Glomerular visceral epithelial cell (primary cell): Measurements from ENCODE around the gene LYPD1.
A peak's percentile ranks its signal among the peaks of the same experiment; 100 is the strongest.
"Not testable (repeated sequence)": the region's sequence is repeated elsewhere in the genome, so short reads cannot be mapped to it uniquely, and the experiment has no call there.

Experiments used
- DNase-seq: peaks from one replicate; pipeline ENCODE4 v3.0.0-alpha.2; 2016; ENCODE audit errors: extremely low spot score

The LYPD1 gene

GRCh38 chr2:132669908-132670495 is at the start of gene LYPD1:
TSS of gene LYPD1 (minus strand) at chr2:132670205. CDS start at chr2:132669932, 273 bp downstream.
- peak; percentile 63 for DNase-seq

GRCh38 chr2:132719480-132719879 is 49.5 kb upstream of the LYPD1 start:
- DNase-seq = no peak

GRCh38 chr2:132716954-132717353 is 46.9 kb upstream of the LYPD1 start:
- no peak for DNase-seq

- DNase-seq = no peak
Measured at GRCh38 chr2:132715386-132716351, 45.7 kb upstream of the LYPD1 start.

GRCh38 chr2:132703396-132703795 is 33.4 kb upstream of the LYPD1 start:
- no peak for DNase-seq

GRCh38 chr2:132701810-132702209 is 31.8 kb upstream of the LYPD1 start:
- DNase-seq = no peak

GRCh38 chr2:132699802-132700201 is 29.8 kb upstream of the LYPD1 start:
- DNase-seq = not testable (repeated sequence)

GRCh38 chr2:132698347-132698746 is 28.3 kb upstream of the LYPD1 start:
- DNase-seq = not testable (repeated sequence)

GRCh38 chr2:132697556-132698205 is 27.7 kb upstream of the LYPD1 start:
- no peak for DNase-seq

GRCh38 chr2:132692816-132693215 is 22.8 kb upstream of the LYPD1 start:
- no peak for DNase-seq

- DNase-seq = no peak
Measured at GRCh38 chr2:132691556-132691955, 21.6 kb upstream of the LYPD1 start.

- no peak for DNase-seq
Measured at GRCh38 chr2:132690664-132691303, 20.8 kb upstream of the LYPD1 start.

GRCh38 chr2:132681766-132682165 is 11.8 kb upstream of the LYPD1 start:
- no peak for DNase-seq

- no peak for DNase-seq
Measured at GRCh38 chr2:132680544-132680943, 10.5 kb upstream of the LYPD1 start.

GRCh38 chr2:132678483-132678882 is 8.5 kb upstream of the LYPD1 start:
- peak; percentile 38 for DNase-seq

GRCh38 chr2:132677661-132678060 is 7.7 kb upstream of the LYPD1 start:
- peak; percentile 27 for DNase-seq

GRCh38 chr2:132676999-132677398 is 7.0 kb upstream of the LYPD1 start:
- DNase-seq = no peak

GRCh38 chr2:132671151-132671835 is 1.3 kb upstream of the LYPD1 start:
- DNase-seq = peak; percentile 93

GRCh38 chr2:132670496-132671150 is 618 bp upstream of the LYPD1 start:
- DNase-seq = peak; percentile 68

GRCh38 chr2:132668987-132669907 is 758 bp downstream of the LYPD1 start:
- peak; percentile 35 for DNase-seq
